GM12878 (cell line): ENCODE measurements around the gene NPRL2. TPM values are rescaled to one million over a fixed set of nuclear protein-coding genes. Genes with fewer than 3 reads are reported as not detected.

Source experiments
- CTCF ChIP-seq, 3 experiments: IDR thresholded peaks in 2 of 3; conservative IDR thresholded peaks in 1 of 3; 2 replicates each; pipeline ENCODE4 v1.5.1; 2011; ENCODE audit warnings: low read depth in 3 of 3, low read length in 3 of 3, mild to moderate bottlenecking in 3 of 3, control low read depth in 2 of 3, moderate library complexity in 2 of 3, inconsistent platforms in 1 of 3, mixed read lengths in 1 of 3; ENCODE audit not compliant: control insufficient read depth in 2 of 3, insufficient read depth in 1 of 3; ENCODE audit errors: extremely low read depth in 1 of 3
- EZH2 ChIP-seq: IDR thresholded peaks from 2 replicates; pipeline ENCODE4 v1.6.1; 2012; ENCODE audit warnings: low read depth, mild to moderate bottlenecking, control low read depth, inconsistent platforms, low read length, borderline replicate concordance; ENCODE audit not compliant: control insufficient read depth
- POLR2AphosphoS5 ChIP-seq: IDR thresholded peaks from 2 replicates; pipeline ENCODE4 v1.6.1; 2011; ENCODE audit warnings: mild to moderate bottlenecking, low read length, inconsistent platforms
- PRDM15 ChIP-seq: fragments of 450-650 bp; formaldehyde crosslinking; IDR thresholded peaks from 2 replicates; pipeline ENCODE4 v1.4.0; 2020; ENCODE audit warnings: mild to moderate bottlenecking, moderate library complexity
- RAD21 ChIP-seq: IDR thresholded peaks from 2 replicates; pipeline ENCODE4 v1.6.1; 2011; ENCODE audit warnings: mild to moderate bottlenecking, low read depth, low read length, moderate library complexity; ENCODE audit not compliant: insufficient read depth
- RB1 ChIP-seq: fragments of 450-650 bp; formaldehyde crosslinking; IDR thresholded peaks from 2 replicates; pipeline ENCODE4 v1.6.1; 2017; ENCODE audit warnings: mild to moderate bottlenecking, borderline replicate concordance
- ZBTB11 ChIP-seq: fragments of 450-650 bp; formaldehyde crosslinking; IDR thresholded peaks from 2 replicates; pipeline ENCODE4 v1.5.0; 2022; ENCODE audit warnings: mild to moderate bottlenecking, missing genetic modification characterization
- ZBTB40 ChIP-seq: fragments of 450-650 bp; IDR thresholded peaks from 2 replicates; pipeline ENCODE4 v1.6.1; 2016; ENCODE audit warnings: mild to moderate bottlenecking, moderate library complexity, borderline replicate concordance
- ZNF384 ChIP-seq: IDR thresholded peaks from 2 replicates; pipeline ENCODE4 v1.6.1; 2012; ENCODE audit warnings: low read depth, mild to moderate bottlenecking, low read length, improper control_type of control experiment, borderline replicate concordance
- polyA plus RNA-seq, 11 experiments: library from polyadenylated mRNA; depleted of rRNA in 4 of 11; unstranded in 6 of 11; stranded (reverse) in 5 of 11; fragments of >200 nt; fragmentation: Nextera tagmentation in 4 of 11; fragmentation: Illumina TruSeq in 1 of 11; extraction: Ambion mirVana in 4 of 11; extraction: Trizol in 1 of 11; gene quantifications; 1 replicate in 1 of 11; 2 replicates in 10 of 11; pipeline versions ENCODE4 v1.2.1 to v1.2.3, GENCODE V29; 2011 to 2016; ENCODE audit warnings: inconsistent platforms in 2 of 11, missing spikeins in 2 of 11, low read depth in 1 of 11
- total RNA-seq, 4 experiments: library from RNA; depleted of rRNA in 3 of 4; stranded (reverse); fragments of >200 nt in 3 of 4; fragmentation: Illumina TruSeq in 1 of 4; extraction: Trizol in 1 of 4; gene quantifications; 2 replicates each; pipeline versions ENCODE4 v1.2.1 to v1.2.3, GENCODE V29; 2013 to 2021
- TF ChIP-seq, protein P1 (sequence below): fragments of 450-650 bp; IDR thresholded peaks from 2 replicates; pipeline ENCODE4 v1.6.1; 2018; ENCODE audit warnings: mild to moderate bottlenecking, low read depth, moderate library complexity; ENCODE audit not compliant: partially characterized antibody

The NPRL2 gene
- total and polyA plus RNA-seq, 10 of the 15 experiments (the other 5 are each of a cell fraction or from before 2014, with no cell fraction given), result 17.8 to 54.2 (median 32.9) TPM

DNA sequence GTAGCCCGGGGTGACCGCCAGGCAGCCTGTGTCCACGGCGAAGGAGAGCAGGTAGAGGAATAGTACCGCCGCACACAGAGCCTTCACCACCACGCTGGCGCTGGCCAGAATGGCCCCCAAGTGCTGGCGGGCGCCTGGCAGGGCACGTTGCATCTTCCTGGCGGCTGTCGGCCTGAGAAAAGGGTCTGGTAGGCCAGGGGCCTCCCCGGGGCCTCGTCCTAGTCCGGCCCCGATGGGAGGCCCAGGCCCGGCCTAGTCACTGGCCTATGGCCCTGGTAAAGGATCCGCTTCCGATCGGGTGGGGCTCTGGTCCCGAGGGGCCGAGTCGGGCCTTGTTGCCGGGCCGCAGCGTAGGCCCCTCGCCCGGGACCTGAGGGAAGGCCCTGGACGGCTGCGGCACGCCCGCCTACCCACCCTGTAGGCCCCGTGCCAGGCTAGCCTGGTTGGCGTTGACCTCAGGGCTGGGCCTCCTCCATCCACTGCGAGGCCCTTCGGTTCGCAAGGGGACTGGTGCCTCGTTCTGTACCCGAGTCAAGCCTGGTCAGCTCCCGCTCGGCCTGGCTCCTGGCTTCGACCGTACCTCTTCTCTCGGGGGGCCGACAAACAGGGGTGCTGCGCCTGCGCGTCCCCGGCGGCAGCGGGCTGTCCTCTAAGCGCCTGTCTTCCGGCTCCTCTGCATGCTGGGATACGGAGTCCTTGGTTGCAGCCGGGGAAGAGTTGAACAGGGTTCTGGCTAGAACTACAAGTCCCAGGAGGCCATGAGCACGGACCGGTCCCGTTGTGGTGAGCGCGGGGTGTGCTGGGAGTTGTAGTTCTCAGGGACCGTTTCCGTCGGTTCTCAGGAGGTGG lies 8.6 kb upstream of the NPRL2 start, which contains the start of gene TMEM115 (continued):
- TF ChIP-seq PRDM15, result no peak
- no peak for TF ChIP-seq RAD21
- no peak for TF ChIP-seq RB1
- TF ChIP-seq, protein P1, sequence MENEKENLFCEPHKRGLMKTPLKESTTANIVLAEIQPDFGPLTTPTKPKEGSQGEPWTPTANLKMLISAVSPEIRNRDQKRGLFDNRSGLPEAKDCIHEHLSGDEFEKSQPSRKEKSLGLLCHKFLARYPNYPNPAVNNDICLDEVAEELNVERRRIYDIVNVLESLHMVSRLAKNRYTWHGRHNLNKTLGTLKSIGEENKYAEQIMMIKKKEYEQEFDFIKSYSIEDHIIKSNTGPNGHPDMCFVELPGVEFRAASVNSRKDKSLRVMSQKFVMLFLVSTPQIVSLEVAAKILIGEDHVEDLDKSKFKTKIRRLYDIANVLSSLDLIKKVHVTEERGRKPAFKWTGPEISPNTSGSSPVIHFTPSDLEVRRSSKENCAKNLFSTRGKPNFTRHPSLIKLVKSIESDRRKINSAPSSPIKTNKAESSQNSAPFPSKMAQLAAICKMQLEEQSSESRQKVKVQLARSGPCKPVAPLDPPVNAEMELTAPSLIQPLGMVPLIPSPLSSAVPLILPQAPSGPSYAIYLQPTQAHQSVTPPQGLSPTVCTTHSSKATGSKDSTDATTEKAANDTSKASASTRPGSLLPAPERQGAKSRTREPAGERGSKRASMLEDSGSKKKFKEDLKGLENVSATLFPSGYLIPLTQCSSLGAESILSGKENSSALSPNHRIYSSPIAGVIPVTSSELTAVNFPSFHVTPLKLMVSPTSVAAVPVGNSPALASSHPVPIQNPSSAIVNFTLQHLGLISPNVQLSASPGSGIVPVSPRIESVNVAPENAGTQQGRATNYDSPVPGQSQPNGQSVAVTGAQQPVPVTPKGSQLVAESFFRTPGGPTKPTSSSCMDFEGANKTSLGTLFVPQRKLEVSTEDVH, result no peak
- no peak for TF ChIP-seq EZH2
- TF ChIP-seq POLR2AphosphoS5, result peak; percentile 75; the same call in 1 of the 2 replicates
- 0 out of 2 replicates have a peak, but pooled peaks have one; percentile 27 for TF ChIP-seq ZNF384
- no peak for TF ChIP-seq CTCF (IDR thresholded peaks at IDR 0.05 in 2 of 3, conservative IDR thresholded peaks at IDR 0.05 in 1 of 3; ENCODE audit: control insufficient read depth in 2 of 3, extremely low read depth in 1 of 3, insufficient read depth in 1 of 3, low read depth in 3 of 3, low read length in 3 of 3)
- no peak for TF ChIP-seq ZBTB11 (CRISPR knock-in tag)
- peak; percentile 94 for TF ChIP-seq ZBTB40
